Measurements from ENCODE around the gene CD86. TPM values are rescaled to one million over a fixed set of nuclear protein-coding genes. Genes with fewer than 3 reads are reported as not detected.

The CD86 gene
- polyA plus RNA-seq, 3 donors: 75.7 to 321 (median 273) TPM

DNA sequence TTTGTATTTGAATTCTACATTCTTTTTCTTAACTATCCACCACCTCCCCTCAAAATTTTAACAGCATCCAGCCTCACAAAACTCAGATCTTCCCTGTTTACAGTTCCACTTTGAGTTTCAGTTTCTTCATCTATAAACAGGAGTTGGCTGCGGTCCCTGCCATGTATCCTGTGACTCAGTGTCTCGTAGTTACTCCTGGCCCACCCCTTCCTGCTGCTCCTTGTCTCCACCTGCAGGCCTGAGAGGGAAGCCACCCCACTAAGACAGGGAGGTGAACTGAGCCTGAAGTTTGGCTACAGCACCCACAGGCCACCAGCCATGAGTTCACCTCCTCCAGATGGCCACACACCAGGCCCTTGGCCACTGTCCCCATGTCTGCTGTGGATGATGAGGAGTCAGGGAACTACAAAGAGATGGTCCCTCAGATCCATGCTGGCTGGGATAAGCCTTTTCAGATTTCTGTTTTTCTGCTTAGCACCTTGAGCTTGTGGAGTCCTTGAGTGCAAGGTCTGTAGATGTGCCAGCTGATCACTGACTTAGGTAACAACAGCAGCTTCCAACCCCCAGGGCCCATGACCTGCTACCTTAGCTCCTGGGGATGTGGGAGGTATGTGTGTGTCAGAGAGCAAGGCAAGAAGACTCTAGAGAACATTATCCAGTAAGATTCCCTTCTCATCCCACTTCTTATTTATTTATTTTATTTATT, 37.5 kb downstream of the CD86 start:
- H3K36me3 Mint-ChIP-seq: peaks cover 33 to 37% of the 10 kb centered on the region in 2 donors
- Histone ChIP-seq H4K20me1 (ENCODE audit: insufficient read depth, low read length) (peaks cover 18% of the 10 kb centered on the region), H3K9me3 (replicated peaks in 1 of 2; ENCODE audit: control insufficient read depth in 1 of 2, insufficient read depth in 1 of 2, low read length in 2 of 2) (no peaks in the 10 kb centered on the region), H3K36me3 (replicated peaks in 1 of 2; ENCODE audit: control insufficient read depth in 1 of 2, insufficient read depth in 2 of 2, low read length in 2 of 2) (peaks cover 16 to 53% of the 10 kb centered on the region in 2 donors), H3K9ac (ENCODE audit: insufficient read depth, low read length, poor library complexity, severe bottlenecking) (peak overlapping the region; percentile 22), H3K27me3 (ENCODE audit: control insufficient read depth in 2 of 2, insufficient read depth in 2 of 2, low read length in 2 of 2) (no peaks in the 10 kb centered on the region), H3K4me2 (replicated peaks; ENCODE audit: extremely low read depth, low read length, poor library complexity, severe bottlenecking) (peak overlapping the region; percentile 43), H2AFZ (ENCODE audit: insufficient read depth, low read depth, low read length, poor library complexity, severe bottlenecking) (peak overlapping the region; percentile 9), H3K4me3 (replicated peaks in 1 of 3; ENCODE audit: low read depth in 2 of 3, low read length in 3 of 3) (peak overlapping the region in 1 of 3 experiments; percentile 27), H3K79me2 (ENCODE audit: insufficient read depth, low read length) (peaks cover 57% of the 10 kb centered on the region), H3K27ac (ENCODE audit: low read depth in 1 of 2, low read length in 2 of 2) (peak overlapping the region; percentile 57 to 79), H3K4me1 (ENCODE audit: control insufficient read depth in 1 of 2, insufficient read depth in 2 of 2, low read length in 2 of 2) (peaks cover 44 to 50% of the 10 kb centered on the region in 2 donors)
- 0% methylated on average over 2 of the region's 2 CpGs for WGBS (ENCODE audit: insufficient coverage)
- H3K27ac Mint-ChIP-seq: peak overlapping the region; percentile 86 to 96 (median 94)
- peak overlapping the region; percentile 49 to 76 for H3K4me3 Mint-ChIP-seq
- no peaks in the 10 kb centered on the region for H3K9me3 Mint-ChIP-seq
- H3K4me1 Mint-ChIP-seq: peaks cover 50% of the 10 kb centered on the region
- peak; percentile 80 for TF ChIP-seq CTCF (IDR thresholded peaks at IDR 0.05)
- intact Hi-C loops (cut with micrococcal nuclease): loop anchor here (5.0 kb wide), 3 partner anchors 35 to 260 kb away; partner anchors contain the start of gene CD86 (in 2 of the 2)
- DNase-seq: peak; percentile 72 to 90 (median 89)
- H3K27me3 Mint-ChIP-seq (ENCODE audit: low read depth in 3 of 3): peaks cover 0 to 3% (median 0%) of the 10 kb centered on the region in 3 donors

GRCh38 chr3:122094125-122094524, 39.0 kb downstream of the CD86 start:
- H3K9ac ChIP-seq (ENCODE audit: insufficient read depth, low read length, poor library complexity, severe bottlenecking): no peak overlapping the region
- H2AFZ ChIP-seq (ENCODE audit: insufficient read depth, low read depth, low read length, poor library complexity, severe bottlenecking): no peak overlapping the region
- H3K4me1 Mint-ChIP-seq: peaks cover 36% of the 10 kb centered on the region
- no peak overlapping the region for H3K4me3 ChIP-seq (replicated peaks in 1 of 3; ENCODE audit: low read depth in 2 of 3, low read length in 3 of 3)
- no peak for DNase-seq
- no peaks in the 10 kb centered on the region for H3K9me3 Mint-ChIP-seq
- intact Hi-C loops (cut with micrococcal nuclease): loop anchor here (5.0 kb wide), 3 partner anchors 37 to 262 kb away; partner anchors contain the start of gene CD86 (in 2 of the 2)
- peaks cover 21% of the 10 kb centered on the region for H4K20me1 ChIP-seq (ENCODE audit: insufficient read depth, low read length)
- H3K79me2 ChIP-seq (ENCODE audit: insufficient read depth, low read length): peaks cover 47% of the 10 kb centered on the region
- peaks cover 30 to 40% of the 10 kb centered on the region in 2 donors for H3K4me1 ChIP-seq (ENCODE audit: control insufficient read depth in 1 of 2, insufficient read depth in 2 of 2, low read length in 2 of 2)
- peak overlapping the region in 5 of 7 donors; percentile 16 to 83 (median 50) for H3K27ac Mint-ChIP-seq
- no peak overlapping the region for H3K4me3 Mint-ChIP-seq
- 100% methylated on average over 1 of the region's 4 CpGs for WGBS (ENCODE audit: insufficient coverage)
- no peaks in the 10 kb centered on the region for H3K9me3 ChIP-seq (replicated peaks in 1 of 2; ENCODE audit: control insufficient read depth in 1 of 2, insufficient read depth in 1 of 2, low read length in 2 of 2)
- TF ChIP-seq CTCF (IDR thresholded peaks at IDR 0.05): no peak
- H3K36me3 ChIP-seq (replicated peaks in 1 of 2; ENCODE audit: control insufficient read depth in 1 of 2, insufficient read depth in 2 of 2, low read length in 2 of 2): peaks cover 17 to 68% of the 10 kb centered on the region in 2 donors
- peaks cover 0 to 3% (median 0%) of the 10 kb centered on the region in 3 donors for H3K27me3 Mint-ChIP-seq (ENCODE audit: low read depth in 3 of 3)
- peaks cover 33 to 37% of the 10 kb centered on the region in 2 donors for H3K36me3 Mint-ChIP-seq
- H3K27ac ChIP-seq (ENCODE audit: low read depth in 1 of 2, low read length in 2 of 2): no peak overlapping the region
- H3K4me2 ChIP-seq (replicated peaks; ENCODE audit: extremely low read depth, low read length, poor library complexity, severe bottlenecking): no peak overlapping the region
- no peaks in the 10 kb centered on the region for H3K27me3 ChIP-seq (ENCODE audit: control insufficient read depth in 2 of 2, insufficient read depth in 2 of 2, low read length in 2 of 2)

Data from CD14-positive monocyte (primary cell).